Fibroblast of skin of left biceps (primary cell): ENCODE data around the gene MCFD2.
A peak's percentile ranks its signal among the peaks of the same experiment; 100 is the strongest.

Experiments used
- DNase-seq, 2 experiments: peaks; one replicate each; pipeline ENCODE4 v3.0.0-alpha.2; 2013; ENCODE audit warnings: low read depth in 2 of 2

MCFD2 gene

DNA sequence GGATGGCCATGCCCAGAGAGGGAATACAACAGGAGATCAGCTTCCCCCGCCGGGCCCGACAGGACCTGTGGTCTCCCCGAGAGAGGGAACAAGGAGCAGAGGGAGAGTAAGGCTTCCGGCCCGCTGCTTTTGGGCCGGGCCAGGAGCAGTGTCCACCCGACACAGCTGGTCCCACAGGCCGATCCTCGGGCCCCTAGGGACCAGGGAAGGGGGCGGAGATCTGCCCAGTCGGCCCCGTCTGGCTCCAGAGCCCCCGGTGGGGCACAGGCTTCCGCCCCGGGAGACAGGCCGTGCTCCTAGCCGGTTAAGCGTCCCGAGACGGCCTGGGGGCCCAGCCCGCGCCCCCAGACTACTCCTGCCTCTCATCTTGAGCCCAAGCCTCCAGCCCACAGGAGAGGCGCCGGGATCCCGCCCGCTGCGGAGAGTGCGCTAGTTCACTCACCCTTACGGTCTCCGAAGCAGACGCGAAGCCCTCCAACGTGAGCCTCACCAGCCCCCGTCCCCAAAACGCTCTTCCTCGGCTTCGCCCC, at the start of gene MCFD2:
Gene MCFD2 (minus strand): TSS at position 526 of the 530 bp plus-strand sequence. CDS start 6,635 bp downstream, outside the sequence.
- DNase-seq = no peak

DNA sequence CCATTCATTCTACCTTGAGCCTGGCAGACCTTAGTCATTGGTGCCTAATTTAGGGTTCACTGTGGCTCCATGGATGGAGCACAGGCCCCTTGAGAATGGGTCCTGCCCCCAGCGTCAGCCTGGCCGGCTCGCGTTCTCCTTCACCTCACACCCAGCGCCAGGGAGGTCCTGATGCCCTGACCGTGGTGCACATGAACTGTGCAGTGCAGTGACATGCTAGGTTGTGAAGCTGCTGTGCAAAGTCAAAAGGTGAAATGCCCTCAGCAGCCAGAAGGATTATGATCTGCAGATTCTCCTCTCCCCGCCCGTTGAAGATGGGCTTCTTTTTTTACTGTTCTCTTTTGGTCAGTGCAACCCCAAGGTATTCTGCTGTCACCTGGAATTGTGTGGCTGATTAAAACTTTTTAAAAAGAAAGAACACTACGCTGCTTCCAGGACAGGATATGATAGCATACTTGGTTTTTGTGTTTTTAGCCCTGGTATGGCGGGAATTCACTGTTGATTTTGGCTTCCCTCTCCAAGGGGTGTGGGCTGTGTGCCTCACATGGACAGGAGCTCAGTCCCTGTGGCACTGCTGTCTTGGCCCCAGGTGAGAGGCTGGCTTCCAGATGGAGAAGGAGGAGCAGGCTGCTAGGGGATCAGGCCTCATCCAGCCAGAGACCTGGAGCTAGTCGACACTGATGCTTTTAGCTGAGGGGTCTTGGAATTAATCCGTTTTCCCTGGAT, 49.4 kb upstream of the MCFD2 start:
- DNase-seq = peak in 1 of 2 experiments; percentile 17

DNA sequence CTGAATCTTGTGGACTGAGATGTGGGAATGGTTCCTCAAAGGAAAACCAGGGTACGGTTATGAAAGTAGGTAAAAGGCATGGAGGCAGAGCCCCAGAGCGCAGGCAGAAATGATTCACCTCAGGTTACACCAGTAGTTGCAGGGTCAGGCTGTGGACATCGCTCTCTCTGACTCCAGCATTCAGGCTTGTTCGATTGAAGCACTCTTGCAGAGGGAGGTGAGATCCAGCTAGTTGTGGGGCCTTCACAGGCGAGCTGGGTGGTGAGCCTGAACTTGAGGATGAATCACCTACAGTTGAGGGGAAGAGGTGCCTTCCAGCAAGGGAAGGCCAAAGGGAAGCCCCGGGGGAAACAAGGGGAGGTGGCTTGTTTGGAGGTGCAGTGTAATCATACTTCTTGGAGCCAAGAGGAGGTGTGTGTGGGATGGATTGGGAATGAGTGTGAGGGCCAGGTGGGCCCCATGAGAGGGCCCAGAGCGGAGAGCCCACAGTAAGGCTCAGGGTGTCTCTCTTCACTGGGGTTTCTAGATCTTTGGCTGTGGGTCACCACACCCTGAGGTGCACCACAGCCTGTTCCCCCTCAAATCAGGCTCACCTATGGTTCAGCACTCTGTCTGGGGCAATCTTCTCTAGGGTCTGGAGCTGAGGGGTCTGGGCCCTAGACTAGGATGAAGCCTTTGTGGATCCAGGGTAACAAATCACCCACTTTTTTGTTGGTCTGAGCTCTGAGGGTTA, 48.5 kb upstream of the MCFD2 start:
- no peak for DNase-seq

DNA sequence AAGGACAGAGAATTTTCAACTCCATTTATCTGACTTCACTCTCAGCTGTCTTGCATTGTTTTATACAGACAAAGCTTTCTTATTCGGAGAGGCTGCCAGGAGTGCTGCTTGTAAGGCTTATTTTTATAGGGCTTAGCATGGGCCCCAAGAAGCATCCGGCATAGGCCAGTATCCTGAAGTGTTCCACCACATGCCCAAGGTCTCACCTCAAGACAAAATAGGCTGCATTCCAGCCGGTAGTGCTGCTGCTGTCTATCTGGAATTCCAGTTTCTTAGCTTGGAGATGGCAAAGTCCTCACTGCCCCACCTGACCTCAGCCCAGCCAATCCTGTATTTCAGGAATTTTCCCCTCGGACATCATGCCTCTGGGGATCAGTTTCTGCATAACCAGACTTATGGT, 47.6 kb upstream of the MCFD2 start:
- DNase-seq = no peak

DNA sequence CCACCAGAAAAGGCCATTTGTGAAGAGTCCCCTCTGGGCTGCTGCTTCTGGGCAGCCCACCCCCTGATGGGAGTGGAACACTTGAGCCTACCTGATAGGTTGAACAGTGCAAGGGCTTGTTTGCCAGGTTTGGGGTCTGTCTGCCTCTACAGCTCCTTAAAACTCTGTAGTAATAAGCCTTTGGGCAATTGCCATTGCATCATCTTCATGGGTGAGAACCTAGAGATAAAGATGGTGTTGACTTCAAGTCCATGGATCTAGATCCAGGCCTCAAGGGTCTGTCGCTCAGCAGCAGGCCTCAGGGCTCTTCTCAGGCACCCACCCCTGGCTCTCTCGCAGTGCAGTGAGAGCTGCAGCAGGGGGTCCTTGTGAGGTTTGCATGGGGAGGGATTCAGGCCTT, 47.1 kb upstream of the MCFD2 start:
- DNase-seq = no peak

DNA sequence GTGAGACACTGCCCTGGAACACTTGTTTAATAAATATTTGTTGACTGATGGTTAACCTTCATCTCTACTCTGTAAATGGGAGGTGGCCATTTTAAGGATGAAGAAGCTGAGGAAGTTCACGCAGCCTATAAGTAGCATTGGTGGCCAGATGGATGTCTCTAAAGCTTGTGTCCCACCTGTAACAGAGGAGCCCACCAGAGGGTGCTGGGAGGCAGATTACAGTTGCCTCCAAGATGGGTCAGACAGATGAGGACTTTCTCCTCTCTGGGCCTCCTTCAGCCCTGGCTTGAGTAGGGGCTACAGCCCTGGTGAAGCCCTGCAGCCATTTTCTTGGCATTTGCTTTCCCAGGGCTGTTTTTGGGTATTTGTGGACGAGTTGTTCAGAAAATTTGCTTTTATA, 45.0 kb upstream of the MCFD2 start:
- DNase-seq = no peak

DNA sequence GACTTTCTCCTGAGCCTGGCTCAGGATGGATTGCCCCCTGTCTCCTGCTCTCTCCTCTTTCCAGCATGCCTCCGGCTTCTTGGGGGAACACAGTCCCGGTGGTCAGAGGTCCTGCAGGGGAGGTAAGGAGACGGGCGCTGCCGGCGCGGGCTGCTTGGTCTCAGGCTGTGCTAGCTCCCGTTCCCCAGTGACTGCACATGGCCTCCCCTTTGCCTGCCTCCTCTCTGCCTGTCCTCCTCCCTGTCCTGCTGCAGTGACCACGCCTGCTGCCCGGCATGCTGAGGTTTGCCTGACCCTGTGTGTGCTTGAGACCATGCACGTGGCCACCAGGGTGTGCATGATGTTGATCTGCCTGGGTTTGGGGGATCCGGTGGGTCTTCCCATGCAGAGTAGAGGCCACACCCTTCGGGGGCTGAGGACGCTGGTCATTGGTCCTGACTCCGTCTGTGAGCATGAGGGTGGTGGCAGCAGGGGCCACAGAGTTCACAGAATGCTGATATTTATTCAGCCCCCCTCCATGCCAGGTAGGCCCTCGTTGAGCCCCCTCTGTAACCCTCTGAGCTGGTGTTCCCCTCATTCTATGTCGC, 42.9 kb upstream of the MCFD2 start:
- DNase-seq = no peak

DNA sequence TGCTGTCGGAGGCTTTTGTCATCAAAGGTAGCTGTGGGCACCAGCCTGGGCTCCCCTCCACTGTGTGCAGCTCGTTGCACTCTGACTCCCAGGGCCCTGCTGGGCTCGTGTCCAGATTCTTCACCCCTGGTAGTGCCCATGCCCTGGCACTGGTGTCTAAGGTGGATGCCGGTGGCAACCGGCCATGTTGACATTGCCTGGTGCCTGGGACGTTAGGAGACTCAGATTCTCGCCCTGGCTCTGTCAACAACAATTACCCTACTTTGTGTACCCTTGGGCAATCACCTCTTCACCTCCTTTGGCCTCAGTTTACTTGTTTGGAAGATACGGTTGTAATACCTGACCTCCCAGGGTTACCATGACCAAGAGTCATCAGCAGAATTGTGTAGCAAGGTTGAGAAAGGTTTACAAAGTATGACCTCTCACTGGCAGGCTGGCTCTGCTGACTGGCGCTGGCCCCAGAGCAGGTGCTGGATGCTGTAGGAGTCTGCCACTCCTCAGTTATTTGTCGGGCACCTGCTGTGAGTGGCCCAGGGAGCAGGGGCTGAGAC, 41.5 kb upstream of the MCFD2 start:
- DNase-seq = no peak

DNA sequence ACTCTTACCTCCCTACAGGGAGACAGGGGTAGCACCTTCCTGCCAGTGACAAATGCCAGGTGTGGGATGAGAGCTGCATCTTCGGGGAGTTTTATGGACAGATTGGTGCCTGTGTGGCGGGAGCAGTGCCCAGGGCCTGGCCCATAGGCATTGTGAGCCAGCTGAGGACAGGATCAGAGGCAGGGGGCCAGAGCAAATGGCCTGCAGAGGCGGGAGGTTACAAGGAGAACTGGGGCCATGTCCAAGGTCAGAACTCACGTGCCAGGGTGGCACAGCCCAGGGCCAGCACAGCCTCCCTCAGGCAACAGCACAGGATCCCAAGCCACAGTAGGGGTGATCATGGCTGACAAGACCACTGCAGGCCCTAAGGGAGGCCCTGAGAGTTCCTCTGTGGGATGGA, 40.2 kb upstream of the MCFD2 start:
- no peak for DNase-seq

DNA sequence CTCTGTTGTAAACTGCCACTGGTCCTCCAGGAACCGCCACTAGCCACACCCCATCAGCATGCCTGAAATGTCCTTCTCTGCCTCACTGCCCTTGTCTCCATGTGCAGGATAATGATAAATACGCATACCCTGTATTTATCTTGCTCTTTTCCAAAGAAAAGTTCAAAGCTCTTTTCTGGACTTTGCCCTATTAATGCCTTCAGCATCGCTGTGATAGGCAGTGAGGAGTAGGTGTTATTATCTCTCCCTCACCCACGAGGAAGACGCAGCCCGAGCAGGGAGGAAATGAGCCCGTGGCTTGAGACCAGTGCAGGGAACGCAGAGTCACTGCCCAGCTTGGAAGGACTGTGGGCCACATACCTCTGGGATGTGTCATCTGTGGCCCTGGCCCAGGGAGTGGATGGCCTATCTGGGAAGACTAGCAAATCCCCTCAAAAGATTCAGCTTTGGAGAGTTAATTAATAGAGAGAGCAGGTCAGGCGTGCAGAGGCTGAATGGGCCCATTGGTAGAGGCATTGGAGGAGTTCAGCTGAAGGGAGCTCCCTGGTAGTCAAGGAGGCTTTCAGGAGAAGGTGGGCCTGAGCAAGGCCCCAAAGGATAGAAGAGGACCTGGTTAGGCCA, 39.5 kb upstream of the MCFD2 start:
- DNase-seq = peak in 1 of 2 experiments; percentile 44

DNA sequence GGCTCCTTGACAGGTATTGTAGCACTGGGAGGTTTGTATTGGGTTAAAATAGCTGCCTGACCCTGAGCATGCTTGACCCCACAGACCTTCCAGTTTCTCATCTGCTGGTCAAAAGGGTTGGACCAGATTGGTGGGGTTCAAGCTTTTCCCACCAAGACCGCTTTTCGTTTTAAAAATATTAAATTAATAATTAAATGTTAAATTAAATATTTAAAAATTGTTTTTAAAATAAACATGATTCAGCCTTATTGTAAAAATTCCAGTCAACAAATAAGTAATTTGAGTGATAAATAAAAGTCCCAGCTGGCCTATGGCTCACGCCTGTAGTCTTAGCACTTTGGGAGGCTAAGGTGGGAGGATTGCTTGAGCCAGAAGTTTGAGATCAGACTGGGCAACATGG, 36.6 kb upstream of the MCFD2 start:
- no peak for DNase-seq

DNA sequence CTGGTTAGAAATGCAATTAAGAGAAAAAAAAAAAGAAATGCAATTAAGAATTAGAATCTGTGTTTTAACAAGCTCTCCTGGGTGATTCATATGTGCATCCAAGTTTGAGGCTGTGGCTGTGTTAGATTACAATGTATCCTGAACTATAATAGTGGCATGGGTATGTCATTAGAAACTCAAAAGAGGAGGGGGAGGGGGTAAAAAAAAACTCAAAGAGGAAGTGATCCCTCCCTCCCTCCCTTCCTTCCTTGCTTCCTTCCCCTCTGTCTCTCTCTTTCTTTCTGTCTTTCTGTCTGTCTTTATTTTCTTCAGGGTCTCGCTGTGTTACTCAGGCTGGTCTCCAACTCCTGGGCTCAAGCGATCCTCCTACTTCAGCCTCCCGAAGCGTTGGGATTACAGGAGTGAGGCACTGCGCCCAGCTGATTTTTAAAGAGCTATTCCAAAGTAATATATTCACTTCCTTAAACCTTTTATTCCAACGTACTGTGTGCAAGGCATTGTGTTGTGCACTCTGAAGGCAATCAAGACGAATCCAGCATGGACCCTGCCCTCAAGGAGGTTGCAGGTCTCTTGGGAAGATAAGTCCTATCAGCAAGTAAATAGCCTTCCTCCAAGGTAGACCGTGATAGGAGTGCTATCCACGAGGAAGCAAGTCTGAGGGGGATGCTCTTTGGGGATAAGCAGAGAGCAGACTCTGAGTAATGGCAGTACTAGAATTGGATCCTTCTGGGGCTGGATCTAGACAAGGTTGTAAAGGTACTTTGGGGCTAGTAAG, 35.9 kb upstream of the MCFD2 start:
- DNase-seq = no peak

DNA sequence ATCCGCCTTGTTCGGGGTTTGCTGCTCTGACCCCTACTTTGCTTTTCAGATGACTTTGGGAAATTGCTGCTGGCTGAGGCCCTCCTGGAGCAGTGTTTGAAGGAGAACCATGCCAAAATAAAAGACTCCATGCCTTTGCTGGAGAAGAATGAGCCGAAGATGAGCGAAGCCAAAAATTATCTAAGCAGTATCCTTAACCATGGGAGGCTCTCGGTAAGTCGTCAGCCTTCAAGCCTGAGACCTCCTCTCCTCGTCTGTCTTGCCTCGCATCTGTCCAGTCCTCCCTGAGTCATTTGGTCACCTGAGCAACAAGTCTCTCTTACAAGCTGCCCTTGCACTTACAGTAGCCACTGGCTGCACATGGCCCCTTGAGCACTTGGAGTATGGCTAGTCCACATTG, 34.7 kb upstream of the MCFD2 start:
- DNase-seq = no peak

DNA sequence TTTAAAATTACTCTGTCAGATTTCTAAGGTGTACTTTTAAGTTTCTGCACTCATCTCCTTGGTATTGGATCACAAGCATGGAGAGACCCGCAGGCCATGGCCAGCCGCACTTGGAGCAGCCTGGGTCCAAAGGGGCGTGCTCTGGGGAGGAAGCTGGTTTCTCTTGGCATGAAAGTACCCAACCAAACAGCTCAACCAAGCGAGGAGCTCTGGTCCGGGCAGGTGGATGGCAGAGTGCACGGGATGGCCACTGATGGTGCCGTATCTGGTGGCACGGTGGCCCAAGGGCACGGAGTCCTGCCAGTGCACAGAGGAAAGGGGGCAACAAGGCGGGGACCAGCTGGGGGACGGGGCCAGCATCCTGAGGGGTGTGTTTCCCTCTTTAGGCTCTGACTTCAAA, 32.2 kb upstream of the MCFD2 start:
- DNase-seq = no peak

DNA sequence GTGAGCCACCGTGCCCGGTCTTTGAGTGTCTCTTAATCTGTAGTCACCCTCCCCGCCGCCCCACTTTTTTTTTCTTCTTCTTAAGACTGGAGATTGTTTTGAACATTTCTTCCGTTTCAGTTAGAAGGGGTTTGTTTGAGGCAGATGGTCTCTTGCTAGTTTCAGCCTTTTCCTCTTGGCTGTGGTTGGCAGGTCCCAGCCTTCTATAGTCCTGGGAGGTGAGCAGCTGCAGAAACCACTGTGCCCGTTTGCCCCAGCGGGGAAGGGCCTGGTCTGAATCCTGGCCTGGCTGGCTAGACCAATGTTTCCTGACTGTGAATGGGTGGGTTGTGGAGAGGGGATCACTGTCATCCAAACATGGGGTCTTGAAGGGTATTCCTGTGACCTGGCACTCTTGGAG, 30.1 kb upstream of the MCFD2 start:
- no peak for DNase-seq

DNA sequence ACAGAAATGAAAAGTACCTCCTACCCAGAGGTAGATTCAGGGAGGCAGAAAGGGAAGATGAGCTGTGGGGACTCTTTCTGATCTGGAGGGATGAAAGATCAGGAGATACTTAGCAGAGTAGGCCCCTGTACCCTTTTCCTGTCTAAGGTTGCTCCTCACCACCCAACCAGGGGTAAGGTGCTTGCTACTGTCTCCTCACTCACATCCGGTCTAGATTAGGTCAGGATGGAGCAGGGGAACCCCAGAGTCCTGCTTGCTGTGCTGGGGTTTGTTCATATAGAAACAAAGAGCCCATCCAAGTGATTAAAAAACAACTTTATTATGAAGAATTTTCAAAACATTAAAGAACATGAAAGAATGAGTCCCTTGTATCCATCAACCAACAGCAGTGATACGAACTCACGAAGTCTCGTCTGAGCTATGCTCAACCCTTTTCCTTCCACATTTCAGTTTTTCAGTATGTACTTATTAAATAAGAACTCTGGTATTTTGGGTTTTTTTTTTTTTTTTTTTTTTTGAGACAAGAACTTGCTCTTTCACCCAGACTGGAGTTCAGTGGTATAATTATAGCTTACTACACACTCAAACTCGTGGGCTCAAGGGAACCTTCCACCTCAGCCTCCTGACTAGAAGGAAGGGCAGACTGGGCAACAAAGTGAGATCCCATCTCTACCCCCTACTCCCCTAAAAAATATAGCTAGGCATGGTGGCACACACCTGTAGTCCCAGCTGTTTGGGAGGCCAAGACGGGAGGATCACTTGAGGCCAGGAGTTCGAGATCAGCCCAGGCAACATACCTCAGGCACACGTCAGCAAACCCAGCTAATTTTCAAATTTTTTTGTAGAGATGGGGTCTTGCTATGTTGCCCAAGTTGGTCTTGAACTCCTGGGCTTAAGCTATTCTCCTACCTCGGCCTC, 28.5 kb upstream of the MCFD2 start:
- no peak for DNase-seq

DNA sequence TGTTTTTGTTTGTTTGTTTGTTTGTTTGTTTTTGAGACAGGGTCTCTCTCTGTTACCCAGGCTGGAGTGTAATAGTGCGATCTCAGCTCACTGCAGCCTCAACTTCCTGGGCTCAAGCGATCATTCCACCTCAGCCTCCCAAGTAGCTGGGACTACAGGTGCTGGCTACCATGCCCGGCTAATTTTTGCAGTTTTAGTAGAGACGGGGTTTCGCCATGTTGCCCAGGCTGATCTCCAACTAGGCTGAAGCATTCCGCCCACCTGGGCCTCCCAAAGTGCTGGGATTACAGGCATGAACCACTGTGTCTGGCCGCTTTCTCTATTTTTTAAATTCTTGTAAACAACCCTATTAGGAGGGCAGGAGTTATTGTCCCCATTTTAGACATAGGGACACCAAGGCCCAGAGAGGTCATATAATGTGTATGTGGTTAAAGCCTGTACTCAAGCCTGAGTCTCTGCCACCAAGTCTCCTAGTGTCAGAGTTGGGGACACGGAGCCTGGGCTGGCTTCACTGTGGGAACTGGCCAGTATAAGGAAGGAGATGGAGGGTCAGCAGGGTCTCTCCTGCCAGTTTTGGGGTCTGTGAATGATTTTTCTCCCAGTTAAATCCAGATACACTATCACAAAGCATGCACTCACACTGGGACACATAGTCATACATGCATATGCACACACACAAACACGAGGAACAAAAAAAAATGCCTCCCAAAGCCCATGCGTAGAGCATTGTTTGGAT, 27.5 kb upstream of the MCFD2 start:
- DNase-seq = no peak

DNA sequence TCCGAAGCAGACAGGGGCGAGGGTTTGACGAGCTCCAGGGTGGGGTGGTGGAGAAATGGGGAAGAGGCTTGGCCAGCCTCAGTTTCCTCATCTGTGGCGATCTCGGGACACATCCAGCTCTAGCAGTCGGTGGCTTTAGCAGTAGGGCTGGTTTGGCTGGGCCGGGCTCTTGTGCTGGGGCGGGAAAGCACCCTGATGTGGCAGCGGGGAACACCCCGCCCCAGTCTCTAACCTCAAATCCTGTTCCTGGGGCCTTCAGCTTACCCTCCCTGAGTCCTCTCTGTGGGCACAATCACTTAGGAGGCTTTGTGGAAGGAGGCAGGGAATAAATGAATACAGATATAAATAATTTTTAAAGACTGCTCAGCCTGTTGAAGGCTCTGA, 26.5 kb upstream of the MCFD2 start:
- DNase-seq = no peak

DNA sequence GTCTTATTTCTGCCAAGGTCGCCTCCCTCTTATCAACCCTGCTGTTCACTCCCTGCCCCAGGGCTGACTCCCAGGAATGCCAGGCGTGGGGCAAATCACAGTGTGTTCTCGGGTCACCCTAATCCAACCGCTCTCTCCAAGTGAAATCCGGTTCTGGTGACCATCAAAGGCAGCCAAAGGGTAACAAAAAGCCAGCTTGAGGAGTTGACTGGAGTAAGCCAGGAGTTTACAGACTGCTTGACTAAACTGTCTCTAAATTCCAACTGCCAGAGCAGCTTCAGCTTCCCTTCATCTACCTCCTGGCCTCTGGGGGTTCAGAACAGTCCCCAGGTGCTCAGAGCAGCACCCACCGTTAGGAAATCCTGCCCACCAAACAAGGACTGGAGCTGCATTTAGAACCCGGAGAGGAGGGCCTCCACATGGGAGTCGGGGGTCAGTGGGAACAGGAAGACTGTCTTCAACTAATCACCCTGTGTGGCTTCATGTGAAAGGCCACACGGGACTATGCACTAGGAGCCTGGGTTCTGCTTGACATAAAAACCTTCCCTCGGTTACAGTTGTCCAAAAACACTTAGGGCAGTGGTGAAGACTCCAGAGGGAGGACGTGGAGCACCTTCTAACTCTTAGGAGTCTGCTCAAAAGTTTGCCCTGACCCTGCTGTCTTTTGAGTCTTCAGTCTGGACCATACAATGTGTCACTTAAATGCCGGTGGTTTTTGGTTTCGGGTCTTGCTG, 24.2 kb upstream of the MCFD2 start:
- no peak for DNase-seq
